ENCODE data around the gene NEGR1.

NEGR1 gene

GRCh38 chr1:72023063-72023930 lies 259.0 kb downstream of the NEGR1 start:
- DNase-seq (ENCODE audit: low spot score) = no peak

- DNase-seq (ENCODE audit: low spot score) = no peak
These were observed 263.8 kb downstream of the NEGR1 start for GRCh38 chr1:72018562-72018961.

GRCh38 chr1:72015006-72015405 lies 267.3 kb downstream of the NEGR1 start:
- no peak for DNase-seq (ENCODE audit: low spot score)

GRCh38 chr1:72013161-72013560 lies 269.2 kb downstream of the NEGR1 start:
- DNase-seq (ENCODE audit: low spot score) = no peak

- DNase-seq (ENCODE audit: low spot score) = no peak
These were observed 270.6 kb downstream of the NEGR1 start for GRCh38 chr1:72011721-72012120.

GRCh38 chr1:72010094-72010431 lies 272.3 kb downstream of the NEGR1 start:
- no peak for DNase-seq (ENCODE audit: low spot score)

GRCh38 chr1:72009173-72010093 lies 272.9 kb downstream of the NEGR1 start:
- DNase-seq (ENCODE audit: low spot score) = no peak

GRCh38 chr1:72007312-72007711 lies 275.0 kb downstream of the NEGR1 start:
- DNase-seq (ENCODE audit: low spot score) = no peak

GRCh38 chr1:72006092-72006491 lies 276.2 kb downstream of the NEGR1 start:
- no peak for DNase-seq (ENCODE audit: low spot score)

GRCh38 chr1:72003092-72003491 lies 279.2 kb downstream of the NEGR1 start:
- no peak for DNase-seq (ENCODE audit: low spot score)

- DNase-seq (ENCODE audit: low spot score) = no peak
These were observed 281.5 kb downstream of the NEGR1 start for GRCh38 chr1:72000809-72001208.

- no peak for DNase-seq (ENCODE audit: low spot score)
These were observed 287.7 kb downstream of the NEGR1 start for GRCh38 chr1:71994646-71995045.

GRCh38 chr1:71987181-71987580 lies 295.2 kb downstream of the NEGR1 start:
- DNase-seq (ENCODE audit: low spot score) = no peak

- DNase-seq (ENCODE audit: low spot score) = no peak
These were observed 296.2 kb downstream of the NEGR1 start for GRCh38 chr1:71986160-71986559.

- no peak for DNase-seq (ENCODE audit: low spot score)
These were observed 301.8 kb downstream of the NEGR1 start for GRCh38 chr1:71980556-71980955.

GRCh38 chr1:71979882-71980281 lies 302.5 kb downstream of the NEGR1 start:
- DNase-seq (ENCODE audit: low spot score) = no peak

- DNase-seq (ENCODE audit: low spot score) = no peak
These were observed 314.7 kb downstream of the NEGR1 start for GRCh38 chr1:71967670-71968069.

GRCh38 chr1:71964188-71964587 lies 318.2 kb downstream of the NEGR1 start:
- no peak for DNase-seq (ENCODE audit: low spot score)

GRCh38 chr1:71956613-71957285 lies 325.6 kb downstream of the NEGR1 start:
- no peak for DNase-seq (ENCODE audit: low spot score)

GRCh38 chr1:71950579-71950978 lies 331.8 kb downstream of the NEGR1 start:
- DNase-seq (ENCODE audit: low spot score) = no peak

- DNase-seq (ENCODE audit: low spot score) = no peak
These were observed 332.7 kb downstream of the NEGR1 start for GRCh38 chr1:71949681-71950080.

- DNase-seq (ENCODE audit: low spot score) = no peak
These were observed 333.8 kb downstream of the NEGR1 start for GRCh38 chr1:71948561-71948960.

- DNase-seq (ENCODE audit: low spot score) = no peak
These were observed 338.3 kb downstream of the NEGR1 start for GRCh38 chr1:71944006-71944405.

Measured in left forelimb (tissue), 1 donor.